H1 (cell line): ENCODE measurements around the gene GSK3B.
A peak's percentile ranks its signal among the peaks of the same experiment; 100 is the strongest.
"Not testable (repeated sequence)": the region's sequence is repeated elsewhere in the genome, so short reads cannot be mapped to it uniquely, and the experiment has no call there.

Experiments used
- CHD2 ChIP-seq: IDR thresholded peaks from 2 replicates; pipeline ENCODE4 v1.6.1; 2012; ENCODE audit warnings: low read length, improper control_type of control experiment
- HDAC2 ChIP-seq, 2 experiments: fragments of 300-600 bp in 1 of 2; sonication (generic) in 1 of 2; IDR thresholded peaks; 2 replicates each; pipeline ENCODE4 v1.6.1; 2011 to 2012; ENCODE audit warnings: low read depth in 2 of 2, low read length in 2 of 2, mild to moderate bottlenecking in 2 of 2, moderate library complexity in 2 of 2, borderline replicate concordance in 1 of 2, inconsistent platforms in 1 of 2
- MAFK ChIP-seq: IDR thresholded peaks from 2 replicates; pipeline ENCODE4 v1.6.1; 2012; ENCODE audit warnings: low read depth, mild to moderate bottlenecking, improper control_type of control experiment, low read length
- POLR2A ChIP-seq, 2 experiments: IDR thresholded peaks; 1 replicate in 1 of 2; 2 replicates in 1 of 2; pipeline ENCODE4 v1.6.1; 2011; ENCODE audit warnings: low read depth in 2 of 2, low read length in 2 of 2, mild to moderate bottlenecking in 2 of 2; ENCODE audit errors: control extremely low read depth in 1 of 2
- POLR2AphosphoS5 ChIP-seq: IDR thresholded peaks from 2 replicates; pipeline ENCODE4 v1.6.1; 2011; ENCODE audit warnings: low read depth, low read length
- ZNF274 ChIP-seq: IDR thresholded peaks from 2 replicates; pipeline ENCODE4 v1.7.0; 2012; ENCODE audit warnings: low read length, borderline replicate concordance; ENCODE audit errors: extremely low read depth
- TF ChIP-seq, protein P1 (sequence below), 3 experiments: IDR thresholded peaks; 1 replicate in 2 of 3; 2 replicates in 1 of 3; pipeline versions ENCODE4 v1.5.1 to v1.6.1; 2011; ENCODE audit warnings: low read length in 3 of 3, mild to moderate bottlenecking in 3 of 3, inconsistent platforms in 2 of 3, low read depth in 1 of 3, moderate library complexity in 1 of 3; ENCODE audit not compliant: insufficient read depth in 1 of 3; ENCODE audit errors: control extremely low read depth in 1 of 3

GRCh38 chr3:120004008-120004498, 90.2 kb downstream of the GSK3B start:
- TF ChIP-seq, protein P1, sequence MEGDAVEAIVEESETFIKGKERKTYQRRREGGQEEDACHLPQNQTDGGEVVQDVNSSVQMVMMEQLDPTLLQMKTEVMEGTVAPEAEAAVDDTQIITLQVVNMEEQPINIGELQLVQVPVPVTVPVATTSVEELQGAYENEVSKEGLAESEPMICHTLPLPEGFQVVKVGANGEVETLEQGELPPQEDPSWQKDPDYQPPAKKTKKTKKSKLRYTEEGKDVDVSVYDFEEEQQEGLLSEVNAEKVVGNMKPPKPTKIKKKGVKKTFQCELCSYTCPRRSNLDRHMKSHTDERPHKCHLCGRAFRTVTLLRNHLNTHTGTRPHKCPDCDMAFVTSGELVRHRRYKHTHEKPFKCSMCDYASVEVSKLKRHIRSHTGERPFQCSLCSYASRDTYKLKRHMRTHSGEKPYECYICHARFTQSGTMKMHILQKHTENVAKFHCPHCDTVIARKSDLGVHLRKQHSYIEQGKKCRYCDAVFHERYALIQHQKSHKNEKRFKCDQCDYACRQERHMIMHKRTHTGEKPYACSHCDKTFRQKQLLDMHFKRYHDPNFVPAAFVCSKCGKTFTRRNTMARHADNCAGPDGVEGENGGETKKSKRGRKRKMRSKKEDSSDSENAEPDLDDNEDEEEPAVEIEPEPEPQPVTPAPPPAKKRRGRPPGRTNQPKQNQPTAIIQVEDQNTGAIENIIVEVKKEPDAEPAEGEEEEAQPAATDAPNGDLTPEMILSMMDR (IDR thresholded peaks at IDR 0.05; ENCODE audit: control extremely low read depth in 1 of 3, insufficient read depth in 1 of 3, low read depth in 1 of 3, low read length in 3 of 3) = peak in 1 of 3 experiments; percentile 16; a peak in 1 of 4 replicates
- TF ChIP-seq POLR2A (IDR thresholded peaks at IDR 0.05; ENCODE audit: control extremely low read depth in 1 of 2, low read depth in 2 of 2, low read length in 2 of 2); HDAC2 (IDR thresholded peaks at IDR 0.05; ENCODE audit: borderline replicate concordance in 1 of 2, low read depth in 2 of 2, low read length in 2 of 2); ZNF274; POLR2AphosphoS5; CHD2: not testable (repeated sequence)
- peak; percentile 21; the same call in 1 of the 2 replicates for TF ChIP-seq MAFK
